D341Med (cell line): ENCODE results near the gene NPTX1.

ENCODE experiments used
- DNase-seq: peaks from one replicate; pipeline ENCODE4 v3.0.0; 2012; ENCODE audit warnings: low spot score

NPTX1 gene

GRCh38 chr17:80503921-80504320 is 27.5 kb upstream of the NPTX1 start:
- no peak for DNase-seq

- no peak for DNase-seq
Measured at GRCh38 chr17:80503031-80503430, 26.6 kb upstream of the NPTX1 start.

GRCh38 chr17:80502578-80502877 is 26.1 kb upstream of the NPTX1 start:
- no peak for DNase-seq

GRCh38 chr17:80501741-80502577 is 25.6 kb upstream of the NPTX1 start:
- no peak for DNase-seq

GRCh38 chr17:80499961-80500665 is 23.7 kb upstream of the NPTX1 start:
- DNase-seq, result no peak

GRCh38 chr17:80499560-80499959 is 23.2 kb upstream of the NPTX1 start:
- DNase-seq, result no peak

GRCh38 chr17:80498920-80499410 is 22.6 kb upstream of the NPTX1 start:
- no peak for DNase-seq

- no peak for DNase-seq
Measured at GRCh38 chr17:80498242-80498919, 22.0 kb upstream of the NPTX1 start.

GRCh38 chr17:80497726-80498241 is 21.4 kb upstream of the NPTX1 start:
- DNase-seq, result no peak

- no peak for DNase-seq
Measured at GRCh38 chr17:80494547-80494946, 18.1 kb upstream of the NPTX1 start.

GRCh38 chr17:80492343-80493136 is 16.1 kb upstream of the NPTX1 start:
- DNase-seq, result no peak

- DNase-seq, result no peak
Measured at GRCh38 chr17:80491478-80492342, 15.3 kb upstream of the NPTX1 start.

- DNase-seq, result peak; percentile 62
Measured at GRCh38 chr17:80487511-80487910, 11.1 kb upstream of the NPTX1 start.

GRCh38 chr17:80486692-80487091 is 10.3 kb upstream of the NPTX1 start:
- no peak for DNase-seq

GRCh38 chr17:80485846-80486245 is 9.4 kb upstream of the NPTX1 start:
- DNase-seq, result peak; percentile 93

GRCh38 chr17:80482555-80483308 is 6.3 kb upstream of the NPTX1 start:
- DNase-seq, result no peak

GRCh38 chr17:80482058-80482318 is 5.6 kb upstream of the NPTX1 start:
- no peak for DNase-seq

- DNase-seq, result no peak
Measured at GRCh38 chr17:80481284-80482057, 5.1 kb upstream of the NPTX1 start.

GRCh38 chr17:80480248-80480647 is 3.8 kb upstream of the NPTX1 start:
- no peak for DNase-seq

GRCh38 chr17:80479246-80479566 is 2.8 kb upstream of the NPTX1 start:
- DNase-seq, result no peak
